ENCODE measurements around the gene HTRA1. TPM values are rescaled to one million over a fixed set of nuclear protein-coding genes. Genes with fewer than 3 reads are reported as not detected.

The HTRA1 gene
- polyA plus RNA-seq, 1 of the 3 experiments (the other 2 are of a cell fraction), result 291 TPM

- Histone ChIP-seq H2AFZ (ENCODE audit: low read depth) (no peak overlapping the region), H4K20me1 (ENCODE audit: insufficient read depth) (no peaks in the 10 kb centered on the region), H3K9me3 (no peaks in the 10 kb centered on the region), H3K79me2 (ENCODE audit: insufficient read depth) (no peaks in the 10 kb centered on the region), H3K36me3 (replicated peaks in 1 of 2; ENCODE audit: control insufficient read depth in 1 of 2, insufficient read depth in 2 of 2, low read length in 1 of 2) (peaks cover 27 to 47% of the 10 kb centered on the region in 2 experiments), H3F3A (replicated peaks; ENCODE audit: insufficient read depth) (peaks cover 32% of the 10 kb centered on the region), H3K4me1 (ENCODE audit: control insufficient read depth in 1 of 2, insufficient read depth in 2 of 2, low read depth in 1 of 2, low read length in 1 of 2) (peaks cover 11 to 17% of the 10 kb centered on the region in 2 experiments; a peak in 3 of 4 replicates), H3K9ac (no peak overlapping the region; the same call in 1 of the 2 replicates), H3K9me2 (no peaks in the 10 kb centered on the region), H3K27ac (ENCODE audit: low read depth in 2 of 2, low read length in 1 of 2) (peak overlapping the region; percentile 64 to 83; a peak in 3 of 4 replicates), H3K27me3 (ENCODE audit: insufficient read depth) (no peaks in the 10 kb centered on the region), H3K4me3 (ENCODE audit: low read depth in 2 of 2, low read length in 1 of 2) (no peak overlapping the region), H3K4me2 (peak overlapping the region; percentile 37; the same call in 1 of the 2 replicates)
- TF ChIP-seq TEAD4 (IDR thresholded peaks at IDR 0.05; ENCODE audit: borderline replicate concordance, insufficient read depth) (no peak), EP300 (IDR thresholded peaks at IDR 0.05; ENCODE audit: borderline replicate concordance in 1 of 2, low read depth in 1 of 2, low read length in 1 of 2) (no peak), MEF2A (IDR thresholded peaks at IDR 0.05; ENCODE audit: borderline replicate concordance, low read depth) (no peak), POLR2AphosphoS5 (IDR thresholded peaks at IDR 0.05; ENCODE audit: low read depth, low read length) (no peak), RFX5 (IDR thresholded peaks at IDR 0.05; ENCODE audit: low read length) (no peak), TCF12 (IDR thresholded peaks at IDR 0.05) (no peak), GATA2 (CRISPR knock-in tag; IDR thresholded peaks at IDR 0.05) (no peak), RXRA (IDR thresholded peaks at IDR 0.05; ENCODE audit: borderline replicate concordance, low read depth) (no peak), RCOR1 (IDR thresholded peaks at IDR 0.05; ENCODE audit: low read length) (no peak), YY1 (IDR thresholded peaks at IDR 0.05; ENCODE audit: low read depth) (no peak), IRF3 (IDR thresholded peaks at IDR 0.05; ENCODE audit: low read depth, low read length) (no peak), EZH2phosphoT487 (IDR thresholded peaks at IDR 0.05; ENCODE audit: borderline replicate concordance, low read depth) (no peak), SIN3A (IDR thresholded peaks at IDR 0.05; ENCODE audit: borderline replicate concordance, low read depth, low read length) (no peak)
- TF ChIP-seq, protein P1, sequence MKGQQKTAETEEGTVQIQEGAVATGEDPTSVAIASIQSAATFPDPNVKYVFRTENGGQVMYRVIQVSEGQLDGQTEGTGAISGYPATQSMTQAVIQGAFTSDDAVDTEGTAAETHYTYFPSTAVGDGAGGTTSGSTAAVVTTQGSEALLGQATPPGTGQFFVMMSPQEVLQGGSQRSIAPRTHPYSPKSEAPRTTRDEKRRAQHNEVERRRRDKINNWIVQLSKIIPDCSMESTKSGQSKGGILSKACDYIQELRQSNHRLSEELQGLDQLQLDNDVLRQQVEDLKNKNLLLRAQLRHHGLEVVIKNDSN (IDR thresholded peaks at IDR 0.05; ENCODE audit: borderline replicate concordance, low read depth), result no peak
- TF ChIP-seq, protein P2, sequence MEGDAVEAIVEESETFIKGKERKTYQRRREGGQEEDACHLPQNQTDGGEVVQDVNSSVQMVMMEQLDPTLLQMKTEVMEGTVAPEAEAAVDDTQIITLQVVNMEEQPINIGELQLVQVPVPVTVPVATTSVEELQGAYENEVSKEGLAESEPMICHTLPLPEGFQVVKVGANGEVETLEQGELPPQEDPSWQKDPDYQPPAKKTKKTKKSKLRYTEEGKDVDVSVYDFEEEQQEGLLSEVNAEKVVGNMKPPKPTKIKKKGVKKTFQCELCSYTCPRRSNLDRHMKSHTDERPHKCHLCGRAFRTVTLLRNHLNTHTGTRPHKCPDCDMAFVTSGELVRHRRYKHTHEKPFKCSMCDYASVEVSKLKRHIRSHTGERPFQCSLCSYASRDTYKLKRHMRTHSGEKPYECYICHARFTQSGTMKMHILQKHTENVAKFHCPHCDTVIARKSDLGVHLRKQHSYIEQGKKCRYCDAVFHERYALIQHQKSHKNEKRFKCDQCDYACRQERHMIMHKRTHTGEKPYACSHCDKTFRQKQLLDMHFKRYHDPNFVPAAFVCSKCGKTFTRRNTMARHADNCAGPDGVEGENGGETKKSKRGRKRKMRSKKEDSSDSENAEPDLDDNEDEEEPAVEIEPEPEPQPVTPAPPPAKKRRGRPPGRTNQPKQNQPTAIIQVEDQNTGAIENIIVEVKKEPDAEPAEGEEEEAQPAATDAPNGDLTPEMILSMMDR (IDR thresholded peaks at IDR 0.05), result no peak
- 65% methylated on average over 3 of the region's 3 CpGs for WGBS (ENCODE audit: low lambda C conversion rate)
- CTCF ChIA-PET, result interaction anchor here (0.7 to 2.7 kb wide), 6 partner anchors 9 to 141 kb away, joined by 3 to 20 read pairs (median 4); no protein-coding TSS in a partner anchor
- POLR2A ChIA-PET, result no interaction called here
- DNase-seq, result no peak
Measured at GRCh38 chr10:122420624-122421007, 40.7 kb upstream of the HTRA1 start.

All from SK-N-SH (cell line).